ENCODE results near the gene TRIM72.
"Not testable (repeated sequence)": the region's sequence is repeated elsewhere in the genome, so short reads cannot be mapped to it uniquely, and the experiment has no call there.

DNA sequence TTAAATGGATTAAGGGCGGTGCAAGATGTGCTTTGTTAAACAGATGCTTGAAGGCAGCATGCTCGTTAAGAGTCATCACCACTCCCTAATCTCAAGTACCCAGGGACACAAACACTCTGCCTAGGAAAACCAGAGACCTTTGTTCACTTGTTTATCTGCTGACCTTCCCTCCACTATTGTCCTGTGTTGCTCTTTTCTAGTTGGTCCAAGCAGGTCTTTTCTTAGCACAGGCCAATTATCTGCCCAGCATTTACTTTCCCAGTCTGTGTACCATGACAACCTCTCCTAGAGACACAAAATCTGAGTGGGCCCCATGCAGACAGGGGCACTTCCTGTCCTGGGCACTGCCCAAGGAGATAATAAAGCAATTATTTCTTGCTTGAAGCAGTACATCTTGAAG lies 43.9 kb upstream of the TRIM72 start:
- not testable (repeated sequence) for TF ChIP-seq JUN (IDR thresholded peaks at IDR 0.05; ENCODE audit: borderline replicate concordance, insufficient read depth, insufficient read length, low read depth); GATA2 (IDR thresholded peaks at IDR 0.05; ENCODE audit: insufficient read depth, insufficient read length, low read depth, low read length); FOS (IDR thresholded peaks at IDR 0.05; ENCODE audit: borderline replicate concordance, insufficient read depth, low read length)
- TF ChIP-seq, protein P1, sequence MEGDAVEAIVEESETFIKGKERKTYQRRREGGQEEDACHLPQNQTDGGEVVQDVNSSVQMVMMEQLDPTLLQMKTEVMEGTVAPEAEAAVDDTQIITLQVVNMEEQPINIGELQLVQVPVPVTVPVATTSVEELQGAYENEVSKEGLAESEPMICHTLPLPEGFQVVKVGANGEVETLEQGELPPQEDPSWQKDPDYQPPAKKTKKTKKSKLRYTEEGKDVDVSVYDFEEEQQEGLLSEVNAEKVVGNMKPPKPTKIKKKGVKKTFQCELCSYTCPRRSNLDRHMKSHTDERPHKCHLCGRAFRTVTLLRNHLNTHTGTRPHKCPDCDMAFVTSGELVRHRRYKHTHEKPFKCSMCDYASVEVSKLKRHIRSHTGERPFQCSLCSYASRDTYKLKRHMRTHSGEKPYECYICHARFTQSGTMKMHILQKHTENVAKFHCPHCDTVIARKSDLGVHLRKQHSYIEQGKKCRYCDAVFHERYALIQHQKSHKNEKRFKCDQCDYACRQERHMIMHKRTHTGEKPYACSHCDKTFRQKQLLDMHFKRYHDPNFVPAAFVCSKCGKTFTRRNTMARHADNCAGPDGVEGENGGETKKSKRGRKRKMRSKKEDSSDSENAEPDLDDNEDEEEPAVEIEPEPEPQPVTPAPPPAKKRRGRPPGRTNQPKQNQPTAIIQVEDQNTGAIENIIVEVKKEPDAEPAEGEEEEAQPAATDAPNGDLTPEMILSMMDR (IDR thresholded peaks at IDR 0.05; ENCODE audit: extremely low read depth in 1 of 2, insufficient read depth in 1 of 2, low read depth in 1 of 2, low read length in 2 of 2) = not testable (repeated sequence)
- TF ChIP-seq, protein P2, sequence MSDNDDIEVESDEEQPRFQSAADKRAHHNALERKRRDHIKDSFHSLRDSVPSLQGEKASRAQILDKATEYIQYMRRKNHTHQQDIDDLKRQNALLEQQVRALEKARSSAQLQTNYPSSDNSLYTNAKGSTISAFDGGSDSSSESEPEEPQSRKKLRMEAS (IDR thresholded peaks at IDR 0.05; ENCODE audit: insufficient read depth, insufficient read length) = not testable (repeated sequence)

Data from endothelial cell of umbilical vein (primary cell).